Activated CD8-positive, alpha-beta T cell treated with anti-CD3 and anti-CD28 coated beads for 36 hours (primary cell): ENCODE measurements around the gene QRICH2. TPM values are rescaled to one million over a fixed set of nuclear protein-coding genes. Genes with fewer than 3 reads are reported as not detected.

Source experiments
- ATAC-seq: fragments of 200-7000 bp; cut with Tn5 transposase; one replicate; pipeline ENCODE4 v1.10.0; 2021; ENCODE audit warnings: mild to moderate bottlenecking, moderate library complexity
- CTCF ChIA-PET: fragments of 350-600 bp; sonication (Branson Sonifier 250); formaldehyde crosslinking; loops from one replicate; lab custom pipeline; 2021; ENCODE audit warnings: antibody characterized with exemption; lab: Charles Lee
- POLR2A ChIA-PET: fragments of 350-600 bp; sonication (Branson Sonifier 250); formaldehyde crosslinking; loops from one replicate; lab custom pipeline; 2021; ENCODE audit warnings: antibody characterized with exemption; lab: Charles Lee
- DNase-seq: peaks from one replicate; pipeline ENCODE4 v3.0.0-alpha.2; 2020
- H3K27ac Mint-ChIP-seq: one replicate; pipeline ENCODE4 v1.8.0; 2021; ENCODE audit warnings: mild to moderate bottlenecking, mixed read lengths
- H3K27me3 Mint-ChIP-seq: one replicate; pipeline ENCODE4 v1.8.0; 2021; ENCODE audit warnings: mixed read lengths
- H3K36me3 Mint-ChIP-seq: one replicate; pipeline ENCODE4 v1.8.0; 2021; ENCODE audit warnings: low read depth, mixed read lengths
- H3K4me1 Mint-ChIP-seq: one replicate; pipeline ENCODE4 v1.8.0; 2021; ENCODE audit warnings: low read depth, mixed read lengths
- H3K4me3 Mint-ChIP-seq: one replicate; pipeline ENCODE4 v1.8.0; 2021; ENCODE audit warnings: mild to moderate bottlenecking, moderate library complexity, mixed read lengths
- H3K9me3 Mint-ChIP-seq: one replicate; pipeline ENCODE4 v1.8.0; 2021; ENCODE audit warnings: mixed read lengths
- intact Hi-C: fragments of 100-400 bp; cut with micrococcal nuclease; formaldehyde crosslinking; loops from one replicate; pipeline ENCODE4 v1.10.0; 2022
- total RNA-seq, 2 experiments: library from RNA; stranded (reverse); gene quantifications; one replicate each; pipeline ENCODE4 v1.2.3, GENCODE V29; 2021
- TF ChIP-seq, protein P1 (sequence below): fragments of 200-600 bp; IDR thresholded peaks from one replicate; pipeline ENCODE4 v1.8.0; 2022; ENCODE audit warnings: antibody characterized with exemption, mild to moderate bottlenecking

QRICH2 gene
- total RNA-seq, 2 experiments from 2014 or later = 0.49 to 0.52 TPM

GRCh38 chr17:76317535-76317934 lies 9.5 kb upstream of the QRICH2 start:
- H3K36me3 Mint-ChIP-seq = peaks cover 11% of the 10 kb centered on the region
- intact Hi-C loops = no loop called here
- POLR2A ChIA-PET = interaction anchor here (1.4 kb wide), 1 partner anchor 190 kb away, joined by 3 read pairs; no protein-coding TSS in a partner anchor
- H3K4me1 Mint-ChIP-seq = peaks cover 4% of the 10 kb centered on the region
- CTCF ChIA-PET = interaction anchor here (1.7 to 2.2 kb wide), 2 partner anchors 14 to 80 kb away, joined by 4 to 11 read pairs; no protein-coding TSS in a partner anchor
- H3K4me3 Mint-ChIP-seq = no peak overlapping the region
- TF ChIP-seq, protein P1, sequence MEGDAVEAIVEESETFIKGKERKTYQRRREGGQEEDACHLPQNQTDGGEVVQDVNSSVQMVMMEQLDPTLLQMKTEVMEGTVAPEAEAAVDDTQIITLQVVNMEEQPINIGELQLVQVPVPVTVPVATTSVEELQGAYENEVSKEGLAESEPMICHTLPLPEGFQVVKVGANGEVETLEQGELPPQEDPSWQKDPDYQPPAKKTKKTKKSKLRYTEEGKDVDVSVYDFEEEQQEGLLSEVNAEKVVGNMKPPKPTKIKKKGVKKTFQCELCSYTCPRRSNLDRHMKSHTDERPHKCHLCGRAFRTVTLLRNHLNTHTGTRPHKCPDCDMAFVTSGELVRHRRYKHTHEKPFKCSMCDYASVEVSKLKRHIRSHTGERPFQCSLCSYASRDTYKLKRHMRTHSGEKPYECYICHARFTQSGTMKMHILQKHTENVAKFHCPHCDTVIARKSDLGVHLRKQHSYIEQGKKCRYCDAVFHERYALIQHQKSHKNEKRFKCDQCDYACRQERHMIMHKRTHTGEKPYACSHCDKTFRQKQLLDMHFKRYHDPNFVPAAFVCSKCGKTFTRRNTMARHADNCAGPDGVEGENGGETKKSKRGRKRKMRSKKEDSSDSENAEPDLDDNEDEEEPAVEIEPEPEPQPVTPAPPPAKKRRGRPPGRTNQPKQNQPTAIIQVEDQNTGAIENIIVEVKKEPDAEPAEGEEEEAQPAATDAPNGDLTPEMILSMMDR = no peak
- no peak for ATAC-seq
- H3K27me3 Mint-ChIP-seq = no peaks in the 10 kb centered on the region
- H3K9me3 Mint-ChIP-seq = no peaks in the 10 kb centered on the region
- no peak for DNase-seq
- H3K27ac Mint-ChIP-seq = no peak overlapping the region

GRCh38 chr17:76314392-76315227 lies 6.5 kb upstream of the QRICH2 start:
- H3K27me3 Mint-ChIP-seq = no peaks in the 10 kb centered on the region
- TF ChIP-seq, protein P1 = no peak
- peaks cover 11% of the 10 kb centered on the region for H3K36me3 Mint-ChIP-seq
- H3K9me3 Mint-ChIP-seq = no peaks in the 10 kb centered on the region
- H3K4me1 Mint-ChIP-seq = peaks cover 4% of the 10 kb centered on the region
- intact Hi-C loops = no loop called here
- DNase-seq (no peak), ATAC-seq (no peak)
- ChIA-PET CTCF (interaction anchor here (1.6 to 2.4 kb wide), 4 partner anchors 8 to 300 kb away, joined by 3 to 8 read pairs (median 5); no protein-coding TSS in a partner anchor), POLR2A (interaction anchor here (0.7 kb wide), 1 partner anchor 33 kb away, joined by 3 read pairs; no protein-coding TSS in a partner anchor)
- no peak overlapping the region for H3K4me3 Mint-ChIP-seq
- no peak overlapping the region for H3K27ac Mint-ChIP-seq

DNA sequence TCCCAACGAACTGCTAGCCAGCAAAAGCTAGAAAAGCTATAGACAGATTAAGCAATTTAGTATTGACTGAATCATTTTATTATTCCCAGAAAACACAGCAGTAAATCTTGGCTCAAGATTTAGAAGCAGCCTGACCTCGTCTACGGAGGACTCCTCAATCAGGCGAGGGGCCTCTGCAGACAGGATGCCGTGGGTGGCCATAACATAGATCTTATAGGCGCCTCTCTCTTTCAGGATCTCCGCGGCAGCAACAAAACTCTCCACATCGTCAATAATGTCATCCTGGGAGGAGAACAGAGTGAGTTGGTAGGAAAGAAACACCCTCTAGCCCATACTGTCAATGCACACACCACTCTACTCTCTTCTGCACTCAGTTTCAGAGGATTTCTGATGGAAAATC lies 4.7 kb upstream of the QRICH2 start:
- Mint-ChIP-seq H3K27ac (no peak overlapping the region), H3K4me3 (no peak overlapping the region), H3K36me3 (peaks cover 10% of the 10 kb centered on the region), H3K27me3 (no peaks in the 10 kb centered on the region), H3K9me3 (no peaks in the 10 kb centered on the region), H3K4me1 (peaks cover 4% of the 10 kb centered on the region)
- CTCF ChIA-PET = interaction anchor here (0.6 to 2.4 kb wide), 5 partner anchors 10 to 565 kb away, joined by 3 to 8 read pairs (median 4); no protein-coding TSS in a partner anchor
- DNase-seq = no peak
- intact Hi-C loops = no loop called here
- TF ChIP-seq, protein P1 = no peak
- POLR2A ChIA-PET = no interaction called here
- no peak for ATAC-seq

DNA sequence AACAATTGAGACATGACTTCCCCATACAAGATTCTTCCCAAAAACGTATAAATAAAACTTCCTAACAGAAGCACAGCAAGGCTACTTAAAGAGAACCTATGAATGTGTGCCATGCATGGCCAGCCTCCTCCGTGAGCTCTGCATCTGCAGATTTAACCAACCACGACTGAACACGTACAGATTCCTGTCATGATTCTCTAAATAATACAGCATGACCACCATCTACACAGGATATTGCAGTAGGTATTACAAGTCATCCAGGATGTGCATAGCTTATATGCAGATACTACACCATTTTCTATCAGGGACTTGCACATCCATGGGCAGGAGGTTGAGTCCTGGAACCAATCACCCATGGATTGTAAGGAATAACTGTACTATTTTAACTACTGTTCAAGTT lies 1.4 kb upstream of the QRICH2 start:
- Mint-ChIP-seq H3K27me3 (no peaks in the 10 kb centered on the region), H3K36me3 (peaks cover 3% of the 10 kb centered on the region), H3K9me3 (no peaks in the 10 kb centered on the region), H3K4me1 (peaks cover 2% of the 10 kb centered on the region), H3K27ac (no peak overlapping the region), H3K4me3 (no peak overlapping the region)
- TF ChIP-seq, protein P1 = no peak
- CTCF ChIA-PET = interaction anchor here (1.1 to 1.9 kb wide), 2 partner anchors 89 to 295 kb away, joined by 3 to 14 read pairs; no protein-coding TSS in a partner anchor
- DNase-seq (no peak), ATAC-seq (no peak)
- intact Hi-C loops = loop anchor here (5.0 kb wide), 1 partner anchor 78 kb away; no protein-coding TSS in a partner anchor
- POLR2A ChIA-PET = no interaction called here
